EH (cell line): ENCODE measurements around the gene PRXL2B.
"Not testable (repeated sequence)": the region's sequence is repeated elsewhere in the genome, so short reads cannot be mapped to it uniquely, and the experiment has no call there.

ENCODE experiments used
- DNase-seq: peaks from one replicate; pipeline ENCODE4 v3.0.0-alpha.2; 2015; ENCODE audit warnings: low read depth

Gene PRXL2B

GRCh38 chr1:2564006-2564814 is 22.4 kb upstream of the PRXL2B start:
- DNase-seq, result no peak

GRCh38 chr1:2564815-2565374 is 21.7 kb upstream of the PRXL2B start:
- no peak for DNase-seq

- DNase-seq, result peak; percentile 56
Observed at GRCh38 chr1:2566101-2567045, 20.2 kb upstream of the PRXL2B start.

GRCh38 chr1:2567083-2567679 is 19.4 kb upstream of the PRXL2B start:
- DNase-seq, result no peak

- not testable (repeated sequence) for DNase-seq
Observed at GRCh38 chr1:2568187-2568816, 18.3 kb upstream of the PRXL2B start.

GRCh38 chr1:2569060-2569459 is 17.5 kb upstream of the PRXL2B start:
- DNase-seq, result no peak

- DNase-seq, result not testable (repeated sequence)
Observed at GRCh38 chr1:2569703-2570102, 16.9 kb upstream of the PRXL2B start.

- DNase-seq, result peak; percentile 18
Observed at GRCh38 chr1:2570332-2570731, 16.2 kb upstream of the PRXL2B start.

GRCh38 chr1:2571348-2571747 is 15.2 kb upstream of the PRXL2B start:
- no peak for DNase-seq

- no peak for DNase-seq
Observed at GRCh38 chr1:2573250-2573920, 13.2 kb upstream of the PRXL2B start.

GRCh38 chr1:2574350-2574749 is 12.2 kb upstream of the PRXL2B start:
- peak; percentile 45 for DNase-seq

GRCh38 chr1:2575801-2576663 is 10.5 kb upstream of the PRXL2B start:
- no peak for DNase-seq

- DNase-seq, result not testable (repeated sequence)
Observed at GRCh38 chr1:2577565-2578075, 9.0 kb upstream of the PRXL2B start.

- DNase-seq, result no peak
Observed at GRCh38 chr1:2578758-2579118, 7.8 kb upstream of the PRXL2B start.

- DNase-seq, result no peak
Observed at GRCh38 chr1:2580691-2581090, 5.9 kb upstream of the PRXL2B start.

GRCh38 chr1:2582391-2582790 is 4.2 kb upstream of the PRXL2B start:
- DNase-seq, result no peak

GRCh38 chr1:2583331-2583791 is 3.2 kb upstream of the PRXL2B start:
- DNase-seq, result no peak

GRCh38 chr1:2583871-2584351 is 2.7 kb upstream of the PRXL2B start:
- no peak for DNase-seq

GRCh38 chr1:2584686-2585317 is 1.8 kb upstream of the PRXL2B start:
- no peak for DNase-seq
